Measurements from ENCODE around the gene CIBAR2. TPM values are rescaled to one million over a fixed set of nuclear protein-coding genes. Genes with fewer than 3 reads are reported as not detected.
A peak's percentile ranks its signal among the peaks of the same experiment; 100 is the strongest.

CIBAR2 gene
- total RNA-seq, 4 donors from 2014 or later, result not detected

- H3K27ac ChIP-seq, result no peak overlapping the region
- H3K9me3 ChIP-seq, result no peaks in the 10 kb centered on the region
- no peak overlapping the region for H3K4me3 ChIP-seq
- peaks cover 0 to 21% (median 0%) of the 10 kb centered on the region in 3 donors for H3K36me3 ChIP-seq
- no peak for DNase-seq
- TF ChIP-seq, protein P1, sequence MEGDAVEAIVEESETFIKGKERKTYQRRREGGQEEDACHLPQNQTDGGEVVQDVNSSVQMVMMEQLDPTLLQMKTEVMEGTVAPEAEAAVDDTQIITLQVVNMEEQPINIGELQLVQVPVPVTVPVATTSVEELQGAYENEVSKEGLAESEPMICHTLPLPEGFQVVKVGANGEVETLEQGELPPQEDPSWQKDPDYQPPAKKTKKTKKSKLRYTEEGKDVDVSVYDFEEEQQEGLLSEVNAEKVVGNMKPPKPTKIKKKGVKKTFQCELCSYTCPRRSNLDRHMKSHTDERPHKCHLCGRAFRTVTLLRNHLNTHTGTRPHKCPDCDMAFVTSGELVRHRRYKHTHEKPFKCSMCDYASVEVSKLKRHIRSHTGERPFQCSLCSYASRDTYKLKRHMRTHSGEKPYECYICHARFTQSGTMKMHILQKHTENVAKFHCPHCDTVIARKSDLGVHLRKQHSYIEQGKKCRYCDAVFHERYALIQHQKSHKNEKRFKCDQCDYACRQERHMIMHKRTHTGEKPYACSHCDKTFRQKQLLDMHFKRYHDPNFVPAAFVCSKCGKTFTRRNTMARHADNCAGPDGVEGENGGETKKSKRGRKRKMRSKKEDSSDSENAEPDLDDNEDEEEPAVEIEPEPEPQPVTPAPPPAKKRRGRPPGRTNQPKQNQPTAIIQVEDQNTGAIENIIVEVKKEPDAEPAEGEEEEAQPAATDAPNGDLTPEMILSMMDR (IDR thresholded peaks at IDR 0.05), result no peak
- TF ChIP-seq POLR2A (IDR thresholded peaks at IDR 0.05), result no peak
- no peaks in the 10 kb centered on the region for H3K4me1 ChIP-seq
- H3K27me3 ChIP-seq, result no peaks in the 10 kb centered on the region
Observed at GRCh38 chr16:85064186-85064585, 48.1 kb downstream of the CIBAR2 start.

DNA sequence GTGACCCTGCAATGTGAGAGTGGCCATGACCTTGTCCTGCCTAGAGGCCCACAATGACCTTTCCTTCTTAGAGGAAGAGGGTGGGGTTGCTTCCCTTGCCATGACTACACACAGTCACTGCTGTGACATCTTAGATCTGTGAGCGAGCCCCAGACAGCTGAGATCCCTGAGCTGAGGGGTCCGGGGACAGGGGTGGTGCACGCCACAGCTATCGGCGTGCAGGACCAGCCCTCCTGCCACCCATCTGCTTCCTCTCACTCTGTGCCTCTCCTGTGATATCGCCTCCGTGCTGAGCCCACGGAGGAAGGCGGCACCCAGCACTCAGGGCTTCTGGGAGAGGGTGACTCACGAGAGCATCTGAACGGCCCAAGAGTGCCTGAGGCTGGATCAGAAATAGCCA, 49.4 kb downstream of the CIBAR2 start:
- DNase-seq, result no peak
- no peak for TF ChIP-seq POLR2A (IDR thresholded peaks at IDR 0.05)
- TF ChIP-seq, protein P1 (IDR thresholded peaks at IDR 0.05), result no peak
- peaks cover 0 to 8% (median 0%) of the 10 kb centered on the region in 3 donors for H3K36me3 ChIP-seq
- no peaks in the 10 kb centered on the region for H3K9me3 ChIP-seq
- H3K4me3 ChIP-seq, result no peak overlapping the region
- peak overlapping the region in 1 of 4 donors; percentile 12 for H3K27ac ChIP-seq
- H3K27me3 ChIP-seq, result no peaks in the 10 kb centered on the region
- peaks cover 0 to under 1% (median 0%) of the 10 kb centered on the region in 4 donors for H3K4me1 ChIP-seq

DNA sequence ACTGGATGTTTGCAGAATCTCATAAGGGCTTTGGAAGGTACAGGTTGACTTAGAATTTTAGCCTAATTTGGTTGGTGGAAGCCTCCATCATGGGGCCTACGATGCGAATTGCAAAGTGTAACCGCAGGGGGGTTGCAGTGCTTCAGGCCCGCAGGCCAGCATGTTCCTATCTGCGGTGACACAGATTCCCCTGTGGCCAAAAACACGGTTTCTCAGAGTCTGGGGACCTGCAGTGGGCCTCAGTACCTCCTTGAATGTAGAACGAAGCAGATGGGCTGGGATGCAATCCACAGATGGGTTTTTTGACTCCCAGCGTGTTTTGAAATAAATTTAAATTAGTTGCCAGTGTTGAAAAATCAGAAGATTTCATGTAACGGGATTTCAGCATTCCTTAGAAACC, 49.9 kb downstream of the CIBAR2 start:
- Histone ChIP-seq H3K4me1 (peaks cover 0 to 6% (median 3%) of the 10 kb centered on the region in 4 donors), H3K4me3 (no peak overlapping the region), H3K27ac (peak overlapping the region in 1 of 4 donors; percentile 39), H3K9me3 (no peaks in the 10 kb centered on the region), H3K36me3 (peaks cover 0 to 3% (median 0%) of the 10 kb centered on the region in 3 donors), H3K27me3 (no peaks in the 10 kb centered on the region)
- no peak for TF ChIP-seq POLR2A (IDR thresholded peaks at IDR 0.05)
- TF ChIP-seq, protein P1 (IDR thresholded peaks at IDR 0.05), result no peak
- DNase-seq, result no peak

GRCh38 chr16:85061566-85061965, 50.7 kb downstream of the CIBAR2 start:
- Histone ChIP-seq H3K4me3 (no peak overlapping the region), H3K27me3 (no peaks in the 10 kb centered on the region), H3K4me1 (peaks cover 0 to 13% (median 11%) of the 10 kb centered on the region in 4 donors), H3K36me3 (no peaks in the 10 kb centered on the region), H3K27ac (peak overlapping the region in 1 of 4 donors; percentile 39), H3K9me3 (no peaks in the 10 kb centered on the region)
- peak in 1 of 3 donors; percentile 70 for DNase-seq
- no peak for TF ChIP-seq POLR2A (IDR thresholded peaks at IDR 0.05)
- TF ChIP-seq, protein P1 (IDR thresholded peaks at IDR 0.05), result no peak

DNA sequence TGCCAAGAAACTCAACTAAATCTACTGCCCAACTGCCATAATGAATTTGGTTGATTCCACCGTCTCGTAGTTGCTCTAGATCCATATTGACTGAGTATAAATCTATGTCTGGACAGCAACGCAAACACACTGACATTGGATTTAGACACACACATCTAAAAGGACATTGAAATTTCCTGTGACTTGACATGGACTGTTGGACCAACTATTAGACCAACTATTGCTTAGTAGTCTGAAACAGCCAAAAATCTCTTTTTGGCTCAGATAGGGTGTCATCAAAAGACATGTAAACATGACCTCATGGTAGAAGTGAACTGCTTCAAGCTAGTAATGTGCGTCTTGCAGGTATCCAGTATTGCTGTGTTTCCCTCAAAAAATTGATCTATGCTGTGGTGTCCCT, 53.4 kb downstream of the CIBAR2 start:
- Histone ChIP-seq H3K27me3 (no peaks in the 10 kb centered on the region), H3K4me1 (peaks cover 0 to 35% (median 25%) of the 10 kb centered on the region in 4 donors)
- no peak for TF ChIP-seq POLR2A (IDR thresholded peaks at IDR 0.05)
- TF ChIP-seq, protein P1 (IDR thresholded peaks at IDR 0.05), result no peak

DNA sequence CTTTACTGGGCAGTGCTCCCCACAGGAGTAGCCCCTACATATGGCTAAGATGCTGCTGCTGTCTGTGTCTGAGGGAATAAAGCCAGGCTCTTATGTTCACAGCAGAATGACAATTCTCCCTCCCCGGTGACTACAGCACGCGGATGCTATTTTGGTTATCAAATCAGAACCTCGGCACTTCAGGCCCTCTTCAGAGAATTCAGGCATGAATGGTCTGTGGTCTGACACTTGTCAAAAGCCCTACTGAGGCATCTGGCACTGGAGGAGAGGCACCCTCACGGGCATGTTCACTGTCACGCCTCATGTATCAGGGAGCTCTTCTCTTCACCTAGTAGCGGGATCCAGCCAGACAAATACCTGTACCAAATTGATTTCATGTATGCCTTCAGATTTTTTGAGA, 54.3 kb downstream of the CIBAR2 start:
- H3K27ac ChIP-seq, result peak overlapping the region in 2 of 4 donors; percentile 49 to 85
- peaks cover 0 to 35% (median 25%) of the 10 kb centered on the region in 4 donors for H3K4me1 ChIP-seq
- H3K36me3 ChIP-seq, result no peaks in the 10 kb centered on the region
- H3K27me3 ChIP-seq, result no peaks in the 10 kb centered on the region
- DNase-seq, result peak in 2 of 3 donors; percentile 66 to 76
- no peaks in the 10 kb centered on the region for H3K9me3 ChIP-seq
- no peak for TF ChIP-seq POLR2A (IDR thresholded peaks at IDR 0.05)
- TF ChIP-seq, protein P1 (IDR thresholded peaks at IDR 0.05), result no peak
- H3K4me3 ChIP-seq, result no peak overlapping the region

More for the DNA sequence above, 53.4 kb downstream of the CIBAR2 start:
- Histone ChIP-seq H3K36me3 (no peaks in the 10 kb centered on the region), H3K9me3 (no peaks in the 10 kb centered on the region), H3K27ac (no peak overlapping the region), H3K4me3 (no peak overlapping the region)
- no peak for DNase-seq

Data from Peyer's patch (tissue), 4 donors.